OCI-LY7 (cell line): ENCODE data around the gene HS2ST1. TPM values are rescaled to one million over a fixed set of nuclear protein-coding genes. Genes with fewer than 3 reads are reported as not detected.

Experiments
- BruUV-seq: library from RNA; stranded (reverse); fragments of 400-500 nt; replicated peaks from 2 replicates; lab custom pipeline; 2021; lab: Mats Ljungman, UMichigan
- CTCF ChIA-PET: fragments of 300-600 bp; sonication (Branson Sonifier 250); formaldehyde crosslinking; loops from one replicate; lab custom pipeline; 2022; ENCODE audit warnings: antibody characterized with exemption; ENCODE audit not compliant: unreplicated experiment; lab: Charles Lee
- POLR2A ChIA-PET: fragments of 300-600 bp; sonication (Branson Sonifier 250); formaldehyde crosslinking; loops from one replicate; lab custom pipeline; 2022; ENCODE audit warnings: antibody characterized with exemption; lab: Charles Lee
- DNase-seq: peaks from one replicate; pipeline ENCODE4 v3.0.0-alpha.2; 2015; ENCODE audit warnings: low spot score
- H2AFZ ChIP-seq: fragments of 200-600 bp; sonication (generic), shearing (Covaris generic); 2 replicates; pipeline ENCODE4 v1.6.1; 2014; ENCODE audit warnings: mild to moderate bottlenecking, antibody characterized with exemption, low read length, moderate library complexity
- H3K27ac ChIP-seq: fragments of 200-600 bp; sonication (generic); 2 replicates; pipeline ENCODE4 v1.5.1; 2014; ENCODE audit warnings: mixed run types, low read depth, mild to moderate bottlenecking, moderate library complexity, low read length, inconsistent platforms; ENCODE audit not compliant: poor library complexity, severe bottlenecking
- H3K36me3 ChIP-seq: fragments of 200-600 bp; sonication (generic); 2 replicates; pipeline ENCODE4 v1.6.1; 2014; ENCODE audit warnings: mild to moderate bottlenecking, antibody characterized with exemption, low read length, moderate library complexity, mixed read lengths; ENCODE audit not compliant: insufficient read depth
- H3K4me1 ChIP-seq: fragments of 200-600 bp; sonication (generic); 2 replicates; pipeline ENCODE4 v1.5.1; 2014; ENCODE audit warnings: mild to moderate bottlenecking, low read length; ENCODE audit not compliant: insufficient read depth, poor library complexity, severe bottlenecking
- H3K4me2 ChIP-seq: fragments of 200-600 bp; sonication (generic); 2 replicates; pipeline ENCODE4 v1.6.1; 2014; ENCODE audit warnings: mild to moderate bottlenecking, low read length
- H3K4me3 ChIP-seq: fragments of 200-600 bp; sonication (generic); 2 replicates; pipeline ENCODE4 v1.5.1; 2014; ENCODE audit warnings: mild to moderate bottlenecking, low read depth, low read length; ENCODE audit not compliant: poor library complexity, severe bottlenecking
- H3K79me2 ChIP-seq: fragments of 200-600 bp; sonication (generic); 2 replicates; pipeline ENCODE4 v1.6.1; 2016; ENCODE audit warnings: low read depth, mild to moderate bottlenecking, low read length, moderate library complexity, mixed read lengths; ENCODE audit not compliant: insufficient read depth
- H3K9me2 ChIP-seq: fragments of 200-600 bp; sonication (generic); 2 replicates; pipeline ENCODE4 v1.6.1; 2016; ENCODE audit warnings: mild to moderate bottlenecking, low read length, mixed read lengths; ENCODE audit not compliant: insufficient read depth
- H3K9me3 ChIP-seq: fragments of 200-600 bp; sonication (generic); 2 replicates; pipeline ENCODE4 v1.6.1; 2014; ENCODE audit warnings: mild to moderate bottlenecking, mixed run types, low read length, mixed read lengths
- H4K20me1 ChIP-seq: fragments of 200-600 bp; sonication (generic); 2 replicates; pipeline ENCODE4 v1.6.1; 2014; ENCODE audit warnings: mild to moderate bottlenecking, antibody characterized with exemption, low read length, moderate library complexity, mixed read lengths; ENCODE audit not compliant: insufficient read depth
- EZH2phosphoT487 ChIP-seq: fragments of 200-600 bp; sonication (generic); IDR thresholded peaks from 2 replicates; pipeline ENCODE4 v1.6.1; 2018; ENCODE audit warnings: low read depth, borderline replicate concordance, mild to moderate bottlenecking, mixed run types, antibody characterized with exemption, low read length, moderate library complexity, mixed read lengths
- intact Hi-C: fragments of 100-400 bp; cut with micrococcal nuclease; formaldehyde crosslinking; loops from one replicate; pipeline ENCODE4 v1.10.0; 2022; ENCODE audit not compliant: unreplicated experiment
- total RNA-seq, 2 experiments: library from RNA; depleted of rRNA in 1 of 2; stranded (reverse); fragments of >200 nt in 1 of 2; shearing (Covaris generic) in 1 of 2; gene quantifications; 2 replicates each; pipeline ENCODE4 v1.2.3, GENCODE V29; 2014 to 2022
- TF ChIP-seq, protein P1 (sequence below): fragments of 200-600 bp; sonication (generic); conservative IDR thresholded peaks from 2 replicates; pipeline ENCODE4 v1.5.1; 2014; ENCODE audit warnings: mild to moderate bottlenecking, antibody characterized with exemption, low read length, moderate library complexity, mixed read lengths

Gene HS2ST1
- total RNA-seq, 2 experiments from 2014 or later: 20.9 to 63.7 TPM

DNA sequence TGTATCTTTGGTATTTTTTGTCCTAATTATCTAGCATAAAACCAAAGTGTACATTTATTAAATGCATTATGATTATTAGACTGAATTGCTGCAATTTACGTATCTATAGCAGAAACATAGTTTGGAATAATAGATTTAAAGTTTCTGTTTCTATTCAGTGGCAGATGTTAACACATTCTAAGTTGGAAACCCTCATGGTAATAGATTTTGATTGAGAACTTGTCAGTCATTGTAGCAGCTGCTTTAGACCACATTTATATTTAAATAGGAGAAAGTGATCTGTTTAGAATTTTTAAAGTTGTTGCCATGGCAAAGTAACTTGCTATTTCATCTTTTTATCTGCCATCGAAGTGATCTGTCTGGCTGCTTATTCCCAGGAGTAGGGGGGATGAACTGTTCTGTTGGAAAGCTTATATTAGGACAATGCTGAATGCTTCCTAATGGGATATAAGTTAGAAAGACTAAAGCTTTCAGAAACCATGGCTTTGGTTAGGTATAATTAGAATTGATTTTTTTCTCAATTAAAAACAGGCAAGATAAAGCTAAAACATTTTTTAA lies 61.6 kb downstream of the HS2ST1 start:
- intact Hi-C loops: no loop called here
- Histone ChIP-seq H4K20me1 (peaks cover 13% of the 10 kb centered on the region; the same call in 1 of the 2 replicates), H3K9me3 (peaks cover 11% of the 10 kb centered on the region; the same call in 1 of the 2 replicates), H3K4me2 (peak overlapping the region; percentile 1), H3K4me3 (no peak overlapping the region), H3K9me2 (no peaks in the 10 kb centered on the region), H3K27ac (no peak overlapping the region), H3K36me3 (peaks cover 45% of the 10 kb centered on the region), H3K4me1 (peaks cover 32% of the 10 kb centered on the region), H2AFZ (no peak overlapping the region), H3K79me2 (peaks cover 100% of the 10 kb centered on the region)
- TF ChIP-seq, protein P1, sequence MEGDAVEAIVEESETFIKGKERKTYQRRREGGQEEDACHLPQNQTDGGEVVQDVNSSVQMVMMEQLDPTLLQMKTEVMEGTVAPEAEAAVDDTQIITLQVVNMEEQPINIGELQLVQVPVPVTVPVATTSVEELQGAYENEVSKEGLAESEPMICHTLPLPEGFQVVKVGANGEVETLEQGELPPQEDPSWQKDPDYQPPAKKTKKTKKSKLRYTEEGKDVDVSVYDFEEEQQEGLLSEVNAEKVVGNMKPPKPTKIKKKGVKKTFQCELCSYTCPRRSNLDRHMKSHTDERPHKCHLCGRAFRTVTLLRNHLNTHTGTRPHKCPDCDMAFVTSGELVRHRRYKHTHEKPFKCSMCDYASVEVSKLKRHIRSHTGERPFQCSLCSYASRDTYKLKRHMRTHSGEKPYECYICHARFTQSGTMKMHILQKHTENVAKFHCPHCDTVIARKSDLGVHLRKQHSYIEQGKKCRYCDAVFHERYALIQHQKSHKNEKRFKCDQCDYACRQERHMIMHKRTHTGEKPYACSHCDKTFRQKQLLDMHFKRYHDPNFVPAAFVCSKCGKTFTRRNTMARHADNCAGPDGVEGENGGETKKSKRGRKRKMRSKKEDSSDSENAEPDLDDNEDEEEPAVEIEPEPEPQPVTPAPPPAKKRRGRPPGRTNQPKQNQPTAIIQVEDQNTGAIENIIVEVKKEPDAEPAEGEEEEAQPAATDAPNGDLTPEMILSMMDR: no peak
- no peak for TF ChIP-seq EZH2phosphoT487
- no peak for DNase-seq
- ChIA-PET CTCF (no interaction called here), POLR2A (interaction anchor here (0.6 to 2.2 kb wide), 15 partner anchors 8 to 146 kb away, joined by 3 to 13 read pairs (median 4); no protein-coding TSS in a partner anchor)
- BruUV-seq: no TSS peak

DNA sequence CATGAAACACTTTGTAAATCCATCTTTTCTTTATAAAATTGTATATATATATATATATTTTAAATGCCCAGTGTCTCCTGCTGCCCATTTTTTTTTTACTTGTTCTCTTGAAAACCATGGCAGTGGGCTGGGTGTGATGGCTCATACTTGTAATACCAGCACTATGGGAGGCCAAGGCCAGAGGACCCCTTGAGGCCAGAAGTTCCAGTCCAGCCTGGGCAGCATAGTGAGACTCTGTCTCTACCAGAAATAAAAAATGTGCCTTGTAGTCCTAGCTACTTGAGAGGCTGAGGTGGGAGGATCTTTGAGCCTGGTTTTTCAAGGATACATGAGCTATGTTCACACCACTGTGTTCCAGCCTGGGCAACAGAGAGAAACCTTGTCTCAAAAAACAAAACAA lies 62.2 kb downstream of the HS2ST1 start:
- Histone ChIP-seq H3K27ac (no peak overlapping the region), H3K4me1 (peaks cover 27% of the 10 kb centered on the region), H3K4me2 (no peak overlapping the region), H3K36me3 (peaks cover 45% of the 10 kb centered on the region), H3K9me2 (no peaks in the 10 kb centered on the region), H4K20me1 (peaks cover 13% of the 10 kb centered on the region; the same call in 1 of the 2 replicates), H3K4me3 (no peak overlapping the region), H3K79me2 (peaks cover 100% of the 10 kb centered on the region), H2AFZ (no peak overlapping the region), H3K9me3 (peaks cover 11% of the 10 kb centered on the region; the same call in 1 of the 2 replicates)
- ChIA-PET POLR2A (interaction anchor here (0.5 to 2.2 kb wide), 13 partner anchors 9 to 110 kb away, joined by 3 to 11 read pairs (median 3); no protein-coding TSS in a partner anchor), CTCF (no interaction called here)
- TF ChIP-seq, protein P1: no peak
- TF ChIP-seq EZH2phosphoT487: no peak
- no peak for DNase-seq
- intact Hi-C loops: no loop called here
- no TSS peak for BruUV-seq
